ENCODE measurements around the gene TOP3A.
"Not testable (repeated sequence)": the region's sequence is repeated elsewhere in the genome, so short reads cannot be mapped to it uniquely, and the experiment has no call there.

TOP3A gene, protein sequence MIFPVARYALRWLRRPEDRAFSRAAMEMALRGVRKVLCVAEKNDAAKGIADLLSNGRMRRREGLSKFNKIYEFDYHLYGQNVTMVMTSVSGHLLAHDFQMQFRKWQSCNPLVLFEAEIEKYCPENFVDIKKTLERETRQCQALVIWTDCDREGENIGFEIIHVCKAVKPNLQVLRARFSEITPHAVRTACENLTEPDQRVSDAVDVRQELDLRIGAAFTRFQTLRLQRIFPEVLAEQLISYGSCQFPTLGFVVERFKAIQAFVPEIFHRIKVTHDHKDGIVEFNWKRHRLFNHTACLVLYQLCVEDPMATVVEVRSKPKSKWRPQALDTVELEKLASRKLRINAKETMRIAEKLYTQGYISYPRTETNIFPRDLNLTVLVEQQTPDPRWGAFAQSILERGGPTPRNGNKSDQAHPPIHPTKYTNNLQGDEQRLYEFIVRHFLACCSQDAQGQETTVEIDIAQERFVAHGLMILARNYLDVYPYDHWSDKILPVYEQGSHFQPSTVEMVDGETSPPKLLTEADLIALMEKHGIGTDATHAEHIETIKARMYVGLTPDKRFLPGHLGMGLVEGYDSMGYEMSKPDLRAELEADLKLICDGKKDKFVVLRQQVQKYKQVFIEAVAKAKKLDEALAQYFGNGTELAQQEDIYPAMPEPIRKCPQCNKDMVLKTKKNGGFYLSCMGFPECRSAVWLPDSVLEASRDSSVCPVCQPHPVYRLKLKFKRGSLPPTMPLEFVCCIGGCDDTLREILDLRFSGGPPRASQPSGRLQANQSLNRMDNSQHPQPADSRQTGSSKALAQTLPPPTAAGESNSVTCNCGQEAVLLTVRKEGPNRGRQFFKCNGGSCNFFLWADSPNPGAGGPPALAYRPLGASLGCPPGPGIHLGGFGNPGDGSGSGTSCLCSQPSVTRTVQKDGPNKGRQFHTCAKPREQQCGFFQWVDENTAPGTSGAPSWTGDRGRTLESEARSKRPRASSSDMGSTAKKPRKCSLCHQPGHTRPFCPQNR

DNA sequence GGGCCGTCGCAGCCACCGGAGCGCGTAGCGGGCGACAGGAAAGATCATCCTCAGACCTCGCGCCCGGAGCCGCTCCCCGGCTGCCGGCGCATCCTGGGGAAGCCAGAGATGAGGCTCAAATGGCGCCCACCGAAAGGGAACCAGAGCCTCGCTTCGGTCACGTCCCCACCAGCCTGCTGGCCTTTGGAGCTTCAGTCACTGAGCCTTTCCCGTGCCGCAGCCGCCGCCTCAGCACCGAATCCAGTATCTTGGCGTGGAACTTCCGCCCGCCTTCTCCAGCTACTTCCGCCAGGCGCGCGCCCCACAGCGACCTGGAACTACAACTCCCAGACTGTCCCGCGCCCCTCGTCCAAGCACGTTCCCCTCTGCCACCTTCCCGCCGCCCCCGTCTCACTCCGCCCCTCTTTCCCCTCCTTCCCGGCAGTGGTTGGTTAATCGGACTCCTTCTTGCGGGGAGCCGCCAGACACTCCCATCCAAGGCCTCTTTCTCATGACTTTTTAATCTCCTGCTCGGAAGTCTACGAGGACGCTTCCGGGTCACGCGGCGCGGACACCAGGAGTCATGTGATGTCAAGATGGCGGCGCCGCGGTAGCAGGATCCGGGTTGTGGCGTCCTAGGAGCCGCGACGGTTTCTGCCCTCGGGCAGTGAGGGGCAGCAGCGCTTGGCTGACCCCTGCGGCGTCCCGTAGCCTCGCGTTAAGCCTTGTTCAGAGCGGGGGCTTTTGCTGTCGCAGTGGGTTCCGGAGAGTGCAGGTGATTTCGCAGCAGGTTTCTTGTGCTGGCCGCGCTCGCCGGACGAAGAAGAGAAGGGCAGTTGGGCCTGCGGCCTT, at the start of gene TOP3A, which contains the start of gene SMCR8:
TOP3A (minus strand) TSS at position 264 of the 831 bp plus-strand sequence; CDS start at position 48, 216 bp downstream.
SMCR8 (plus strand) TSS at position 563 of the 831 bp plus-strand sequence. CDS start 497 bp downstream, outside the sequence.
- peak; percentile 91 to 94 for DNase-seq (ENCODE audit: low read depth in 2 of 2)

DNA sequence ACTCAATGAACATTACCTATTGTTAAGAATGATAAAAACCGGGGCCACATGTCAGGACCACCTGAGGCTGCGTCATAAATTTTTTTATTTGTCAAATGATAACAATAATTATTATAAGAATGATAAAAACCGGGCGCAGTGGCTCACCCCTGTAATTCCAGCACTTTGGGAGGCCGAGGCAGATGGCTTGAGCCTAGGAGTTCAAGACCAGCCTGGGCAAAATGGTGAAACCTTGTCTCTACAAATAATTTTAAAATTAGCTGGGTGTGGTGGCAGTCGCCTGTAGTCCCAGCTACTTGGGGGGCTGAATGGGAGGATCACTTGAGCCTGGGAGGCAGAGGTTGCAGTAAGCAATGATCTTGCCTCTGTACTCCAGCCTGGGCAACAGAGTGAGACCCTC, 49.4 kb upstream of the TOP3A start:
- no peak for DNase-seq (ENCODE audit: low read depth in 2 of 2)

DNA sequence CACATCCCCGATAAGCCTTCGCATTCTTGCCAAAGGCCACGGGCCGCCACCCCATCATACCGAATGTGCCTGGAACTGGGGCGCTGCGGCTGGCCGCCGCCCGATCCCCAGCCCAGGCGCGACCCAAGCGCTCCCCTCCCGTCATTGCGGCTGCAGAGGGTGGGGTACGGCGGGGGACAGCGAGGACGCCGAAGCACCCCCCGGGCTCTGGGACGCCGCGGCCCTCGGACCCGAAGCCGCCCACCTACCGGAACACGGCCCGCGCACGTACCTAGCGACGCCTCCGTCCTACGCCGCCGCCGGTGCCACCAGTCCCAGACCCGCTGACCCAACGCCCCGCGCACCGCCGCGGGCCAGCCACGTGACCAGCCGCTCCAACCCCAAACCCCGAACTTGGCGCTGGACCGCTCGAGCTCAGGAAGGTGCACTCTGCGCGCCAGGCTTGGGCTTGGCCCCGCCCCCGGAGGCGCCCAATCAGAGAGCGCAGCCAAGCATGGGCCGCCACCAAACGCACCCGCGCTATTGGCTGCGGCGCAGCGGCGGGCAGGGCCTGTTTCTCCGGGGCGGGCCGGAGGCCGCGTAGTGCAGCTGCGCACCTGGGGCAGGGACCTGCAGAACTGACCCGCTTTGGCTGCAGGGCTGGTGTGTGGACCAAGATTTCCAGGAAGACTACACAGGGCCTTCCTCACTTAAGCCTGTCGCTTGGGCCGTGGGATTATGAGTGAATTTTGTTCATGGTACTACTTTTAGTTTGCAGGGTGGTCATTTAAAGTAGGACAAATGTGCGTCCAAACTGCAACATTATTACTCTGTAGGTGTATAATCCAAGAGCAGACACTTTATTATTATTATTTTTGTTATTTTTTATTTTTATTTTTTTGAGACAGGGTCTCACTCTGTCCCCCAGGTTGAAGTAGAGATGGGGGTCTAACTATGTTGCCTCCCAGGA, 48.6 kb upstream of the TOP3A start, which contains the start of gene SHMT1:
SHMT1 (minus strand) TSS at position 450 of the 949 bp plus-strand sequence. CDS start 7,569 bp downstream, outside the sequence.
- peak; percentile 77 to 78 for DNase-seq (ENCODE audit: low read depth in 2 of 2)

DNA sequence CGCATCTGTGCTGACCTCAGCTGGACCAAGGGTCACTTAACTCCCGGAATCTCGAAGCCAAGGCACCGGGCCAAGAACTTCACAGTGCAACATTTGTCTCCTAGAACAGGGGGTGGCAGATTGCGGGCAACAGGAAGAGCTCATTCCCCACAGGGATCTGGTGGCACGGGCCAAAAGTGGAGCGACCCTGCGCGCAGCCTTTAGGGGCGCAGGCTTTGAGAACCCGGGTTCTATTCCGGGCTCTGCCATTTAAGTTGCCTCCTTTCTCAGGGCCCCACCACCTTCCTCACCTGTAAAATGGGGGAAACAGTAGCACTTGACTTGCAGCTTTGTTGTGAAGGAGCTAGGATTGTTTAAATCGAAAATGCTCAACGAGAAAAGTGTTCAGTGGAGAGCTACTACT, 47.9 kb upstream of the TOP3A start:
- no peak for DNase-seq (ENCODE audit: low read depth in 2 of 2)

DNA sequence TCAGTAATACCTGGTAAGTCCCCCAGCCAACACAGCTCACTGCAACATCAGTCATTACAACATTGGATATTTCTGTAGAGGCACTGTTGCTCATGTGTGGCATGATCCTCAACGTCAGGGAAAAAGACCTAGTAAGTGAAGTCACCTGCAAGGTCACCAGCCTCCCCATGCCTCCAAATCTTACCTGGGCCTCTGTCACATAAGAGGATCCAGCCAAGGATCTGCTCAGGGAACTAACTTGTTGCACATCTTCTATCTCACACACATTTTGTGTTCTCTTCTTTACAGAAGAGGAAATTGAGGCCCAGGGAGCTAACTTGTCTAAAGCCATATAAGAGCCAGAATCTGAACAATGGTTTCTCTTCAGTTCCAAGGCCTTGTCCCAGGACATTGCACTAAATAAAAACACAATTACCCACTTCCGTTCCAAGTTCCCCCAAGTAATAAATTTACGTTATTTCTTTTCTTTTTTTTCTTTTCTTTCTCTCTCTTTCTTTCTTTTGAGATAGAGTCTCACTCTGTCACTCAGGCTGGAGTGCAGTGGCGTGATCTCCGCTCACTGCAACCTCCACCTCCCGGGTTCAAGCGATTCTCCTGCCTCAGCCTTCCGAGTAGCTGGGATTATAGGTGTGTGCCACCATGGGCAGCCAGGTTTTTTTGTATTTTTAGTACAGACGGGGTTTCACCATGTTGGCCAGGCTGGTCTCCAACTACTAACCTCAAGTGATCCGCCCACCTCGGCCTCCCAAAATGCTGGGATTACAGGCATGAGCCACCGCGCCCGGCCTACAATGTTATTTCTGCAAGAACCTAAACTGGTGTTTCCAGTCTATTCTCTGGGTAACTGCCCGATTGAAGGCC, 47.3 kb upstream of the TOP3A start:
- DNase-seq (ENCODE audit: low read depth in 2 of 2): no peak

DNA sequence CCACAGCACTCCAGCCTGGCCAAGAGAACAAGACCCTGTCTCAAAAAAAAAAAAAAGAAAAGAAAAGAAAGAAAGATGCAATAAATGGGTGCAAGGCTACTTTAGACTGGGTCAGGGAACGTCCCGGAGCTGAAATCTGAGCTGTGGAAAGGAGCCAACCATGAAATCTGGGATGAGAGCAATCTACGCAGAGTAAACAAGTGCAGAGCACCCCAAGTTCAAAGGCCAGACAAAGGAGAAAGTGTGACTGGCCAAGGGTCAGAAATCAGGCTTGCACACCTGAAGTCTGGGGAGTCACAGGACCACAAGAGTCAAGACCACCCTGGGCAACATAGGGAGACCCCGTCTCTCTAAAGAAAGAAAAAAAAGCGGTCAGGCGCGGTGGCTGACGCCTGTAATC, 45.7 kb upstream of the TOP3A start:
- DNase-seq (ENCODE audit: low read depth in 2 of 2): no peak

DNA sequence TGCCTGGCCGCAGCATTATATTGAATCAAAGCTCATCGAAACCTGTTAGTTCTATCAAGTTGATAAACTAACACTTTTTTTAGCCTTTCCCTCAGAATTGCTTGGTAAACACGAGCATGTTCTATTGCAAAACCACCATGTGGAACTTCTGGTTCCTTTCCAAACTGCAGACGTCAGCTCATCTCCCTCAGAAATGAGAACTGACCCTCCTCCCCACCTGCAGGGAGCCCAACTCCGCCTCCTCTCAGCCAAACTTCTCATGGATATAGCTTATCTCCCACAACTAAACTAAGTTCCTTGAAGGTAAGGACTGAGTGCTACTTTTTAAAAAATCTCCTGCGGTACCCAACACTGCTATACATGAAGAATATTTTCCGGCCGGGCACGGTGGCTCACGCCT, 41.8 kb upstream of the TOP3A start:
- DNase-seq (ENCODE audit: low read depth in 2 of 2): no peak

DNA sequence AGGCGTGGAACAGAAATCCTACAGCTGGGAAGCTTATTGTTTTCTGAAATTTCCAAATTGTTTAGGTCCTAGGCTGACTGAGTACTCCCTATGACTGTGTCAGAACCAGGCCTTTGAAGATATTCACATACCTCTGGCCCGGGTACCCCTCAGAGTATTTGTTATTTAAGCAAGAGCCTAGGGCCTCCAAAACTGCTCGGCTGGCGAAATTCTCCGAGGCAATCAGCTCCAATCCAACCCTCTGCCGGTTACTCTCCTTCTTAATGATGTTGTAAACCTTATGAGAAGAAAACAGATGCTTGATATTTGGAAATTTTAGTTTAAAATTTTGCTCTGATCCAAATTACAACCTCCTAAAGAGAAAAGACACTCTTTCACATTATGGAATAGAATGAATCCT, 38.7 kb upstream of the TOP3A start:
- no peak for DNase-seq (ENCODE audit: low read depth in 2 of 2)

DNA sequence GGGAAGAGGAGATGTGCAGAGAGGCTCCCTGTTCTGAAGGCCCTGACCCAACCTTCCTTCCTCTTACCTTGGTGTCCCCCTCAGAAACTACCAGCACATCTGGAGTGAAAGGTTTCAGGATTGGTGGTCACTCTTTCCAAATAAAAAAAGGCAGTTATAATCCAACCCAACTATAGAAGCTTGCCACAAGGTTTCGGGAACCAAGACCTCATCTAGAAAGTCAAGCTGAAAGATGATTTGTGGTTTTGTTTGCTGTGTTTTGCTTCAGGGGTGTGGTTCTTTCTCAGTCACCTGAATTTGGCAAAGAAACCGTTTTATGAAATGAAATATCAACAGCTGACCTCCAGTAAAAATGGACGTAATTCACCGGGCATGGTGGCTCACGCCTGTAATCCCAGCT, 29.2 kb upstream of the TOP3A start:
- DNase-seq (ENCODE audit: low read depth in 2 of 2): no peak

DNA sequence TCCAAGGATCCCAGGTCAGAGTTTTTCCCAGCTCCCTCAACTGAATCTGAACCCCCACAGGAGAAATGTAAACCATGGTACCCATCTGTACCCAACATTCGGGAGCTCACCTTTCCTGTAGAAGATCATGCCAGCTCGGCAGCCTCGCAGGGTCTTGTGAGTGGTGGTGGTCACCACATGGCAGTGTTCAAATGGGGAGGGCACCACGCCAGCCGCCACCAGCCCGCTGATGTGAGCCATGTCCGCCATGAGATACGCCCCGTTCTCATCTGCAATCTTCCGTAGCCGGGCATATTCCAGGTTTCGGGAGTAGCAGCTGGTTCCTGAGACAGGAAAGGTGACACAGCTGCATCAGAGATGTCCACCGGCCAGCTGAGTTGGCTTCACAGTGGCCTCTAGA, 25.1 kb upstream of the TOP3A start:
- DNase-seq (ENCODE audit: low read depth in 2 of 2): no peak

DNA sequence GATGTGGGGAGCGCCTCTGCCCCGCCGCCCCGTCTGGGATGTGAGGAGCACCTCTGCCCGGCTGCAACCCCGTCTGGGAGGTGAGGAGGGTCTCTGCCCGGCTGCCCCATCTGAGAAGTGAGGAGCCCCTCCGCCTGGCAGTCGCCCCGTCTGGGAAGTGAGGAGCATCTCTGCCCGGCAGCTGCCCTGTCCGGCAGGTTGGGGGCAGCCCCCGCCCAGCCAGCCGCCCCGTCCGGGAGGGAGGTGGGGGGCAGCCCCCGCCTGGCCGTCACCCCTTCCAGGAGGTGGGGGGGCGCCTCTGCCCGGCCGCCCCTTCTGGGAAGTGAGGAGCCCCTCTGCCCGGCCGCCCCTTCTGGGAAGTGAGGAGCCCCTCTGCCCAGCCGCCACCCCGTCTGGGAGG, 23.4 kb upstream of the TOP3A start:
- DNase-seq (ENCODE audit: low read depth in 2 of 2): not testable (repeated sequence)

DNA sequence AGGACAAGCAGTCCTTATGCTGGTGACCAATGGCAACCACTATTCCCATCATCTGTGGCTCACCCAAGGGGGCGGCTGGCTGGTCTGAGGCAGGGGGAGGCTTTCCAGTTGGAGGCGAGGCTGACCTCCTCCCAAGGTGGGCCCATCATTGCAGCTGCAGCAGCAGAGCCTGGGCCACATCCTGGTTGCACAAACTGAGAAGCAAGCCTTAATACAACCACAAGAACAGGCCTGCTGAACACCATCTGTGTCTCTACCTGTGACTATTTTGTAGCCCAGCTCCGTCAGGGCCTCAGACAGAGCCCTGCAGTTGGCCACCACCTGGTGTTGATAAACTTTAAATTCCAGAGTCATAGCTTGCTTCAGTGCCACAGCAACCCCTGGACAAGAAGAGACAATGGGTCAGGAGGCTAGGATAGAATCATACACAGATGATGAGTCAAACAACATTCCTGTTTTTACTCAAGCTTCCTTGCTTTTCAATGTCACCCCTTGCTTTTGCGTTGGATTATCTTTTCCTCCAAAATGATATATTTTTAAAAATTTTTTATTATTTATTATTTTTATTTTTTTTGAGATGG, 18.2 kb upstream of the TOP3A start:
- no peak for DNase-seq (ENCODE audit: low read depth in 2 of 2)

DNA sequence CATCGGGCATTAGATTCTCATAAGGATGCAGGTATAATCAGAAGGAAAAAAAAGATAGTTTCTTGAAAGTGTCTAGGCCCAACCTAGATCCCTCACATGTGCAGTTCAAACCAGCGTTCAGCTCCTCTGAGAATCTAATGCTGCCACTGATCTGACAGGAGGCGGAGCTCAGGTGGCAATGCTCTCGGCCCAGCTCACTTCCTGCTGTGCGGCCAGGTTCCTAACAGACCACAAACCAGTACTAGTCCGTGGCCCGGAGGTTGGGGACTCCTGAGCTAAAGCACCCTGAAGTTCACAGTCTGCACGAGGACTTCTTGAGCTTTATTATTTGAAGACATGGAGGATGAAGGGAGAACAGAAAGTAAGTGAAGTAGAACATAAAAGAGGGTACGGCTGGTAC, 17.1 kb upstream of the TOP3A start:
- DNase-seq (ENCODE audit: low read depth in 2 of 2): no peak

DNA sequence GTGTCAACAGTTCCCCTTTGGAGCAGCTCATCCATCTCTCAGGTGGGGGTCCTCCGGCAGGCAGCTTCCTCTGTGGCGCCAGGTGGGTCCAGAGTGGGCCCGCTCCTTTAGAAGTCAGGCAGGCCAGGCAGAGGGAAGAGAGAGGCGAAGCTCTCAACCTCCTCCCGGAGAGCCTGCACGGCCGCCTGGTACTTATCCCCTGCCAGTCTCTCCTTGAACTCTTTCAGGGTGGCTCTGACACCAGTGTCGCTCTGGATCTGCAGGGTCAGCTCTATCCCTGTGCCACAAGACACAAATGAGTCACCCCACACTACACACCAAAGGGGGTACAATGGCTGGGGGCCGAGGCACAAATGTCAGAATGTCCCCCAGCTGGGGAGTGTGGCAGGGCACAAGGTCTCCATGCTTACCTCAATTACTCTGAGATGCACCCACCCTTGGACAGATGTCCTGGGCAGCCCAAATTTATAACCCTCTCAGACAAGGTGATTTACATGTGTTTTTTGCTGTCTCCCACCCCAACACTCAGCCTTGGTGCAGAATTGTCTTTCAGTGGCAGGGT, 13.9 kb upstream of the TOP3A start:
- no peak for DNase-seq (ENCODE audit: low read depth in 2 of 2)

DNA sequence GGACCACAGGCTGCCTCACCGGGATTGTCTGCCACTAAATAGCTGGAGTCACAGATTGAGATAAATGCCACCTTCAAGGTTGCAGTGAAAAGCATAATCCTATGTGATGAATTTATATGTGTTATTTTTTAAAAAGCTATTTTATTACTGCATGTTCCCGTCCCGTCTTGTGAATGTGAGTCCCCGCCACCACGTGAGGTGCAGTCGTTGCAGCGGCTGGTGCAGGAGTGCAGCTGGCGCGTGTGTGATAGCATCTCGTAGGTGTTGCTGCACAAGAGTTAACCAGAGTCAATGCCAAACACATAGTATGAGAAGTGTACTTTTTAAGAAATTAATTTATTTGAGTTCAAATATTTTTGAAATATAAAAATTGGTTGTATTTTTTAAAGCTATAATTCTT, 12.8 kb upstream of the TOP3A start:
- DNase-seq (ENCODE audit: low read depth in 2 of 2): no peak

DNA sequence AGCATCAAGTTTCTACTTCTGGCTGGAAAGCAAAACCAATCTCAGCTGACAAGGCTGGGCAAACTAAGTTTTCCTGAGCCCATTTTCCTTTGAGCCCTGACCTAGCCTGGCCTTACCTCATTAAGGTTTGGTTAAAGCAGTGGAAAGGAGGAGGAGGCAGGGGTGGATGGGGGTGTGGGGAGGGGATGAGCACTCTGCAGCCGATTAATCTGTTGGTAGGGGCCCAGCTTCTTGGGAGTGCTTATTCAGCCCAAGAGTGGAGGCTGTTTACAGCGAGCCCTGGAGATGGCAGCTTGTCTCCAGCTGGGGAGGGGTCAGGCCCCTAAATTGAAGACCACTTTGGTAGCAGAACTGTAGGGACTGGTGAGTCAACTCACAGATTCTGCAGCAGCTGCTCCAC, 12.3 kb upstream of the TOP3A start:
- DNase-seq (ENCODE audit: low read depth in 2 of 2): no peak

DNA sequence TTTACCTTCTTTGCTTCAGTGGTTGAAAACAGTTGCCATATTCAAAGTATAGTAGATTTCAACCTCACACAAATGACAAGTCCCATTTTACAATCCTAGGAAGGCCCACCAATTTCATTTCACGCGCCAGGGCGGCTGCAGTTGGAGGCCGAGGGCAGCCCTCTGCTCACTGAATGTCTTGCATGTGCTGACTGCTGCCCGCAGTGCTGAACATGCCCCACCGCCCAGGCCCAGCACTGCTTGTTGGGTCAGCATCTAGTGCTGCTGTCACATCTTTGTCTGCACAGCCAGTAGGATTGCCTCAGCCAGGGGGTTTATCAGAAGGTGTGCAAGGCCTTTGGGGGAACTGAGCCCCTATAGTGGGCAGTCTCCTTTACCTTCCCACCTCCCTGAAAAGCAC, 11.8 kb upstream of the TOP3A start:
- DNase-seq (ENCODE audit: low read depth in 2 of 2): no peak

DNA sequence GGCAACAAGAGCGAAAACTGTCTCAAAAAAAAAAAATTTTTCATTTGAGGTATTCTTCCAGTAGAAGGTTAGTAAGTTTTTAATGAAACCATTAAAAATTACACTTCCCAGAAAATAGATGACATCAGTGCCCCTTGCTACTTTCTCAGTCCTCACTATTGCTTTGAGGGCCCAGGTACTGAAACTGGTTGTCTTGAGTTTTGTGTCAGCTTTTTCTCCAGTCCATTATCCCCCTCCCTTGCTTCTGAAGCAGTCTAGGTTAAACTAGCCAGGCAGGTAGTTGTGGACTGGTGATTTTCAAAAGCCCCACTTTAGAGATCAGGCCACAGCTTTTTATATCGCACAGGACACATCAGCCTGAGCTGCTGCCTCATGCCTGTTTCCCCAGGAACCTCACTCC, 11.2 kb upstream of the TOP3A start:
- DNase-seq (ENCODE audit: low read depth in 2 of 2): no peak
